HUDEP-2 (cell line): ENCODE data around the gene TJP1.

Experiments
- DNase-seq, 76 experiments: peaks; one replicate each; lab custom pipeline; 2025; ENCODE audit not compliant: unreplicated experiment in 76 of 76; lab: John Stamatoyannopoulos, UW

Gene TJP1

DNA sequence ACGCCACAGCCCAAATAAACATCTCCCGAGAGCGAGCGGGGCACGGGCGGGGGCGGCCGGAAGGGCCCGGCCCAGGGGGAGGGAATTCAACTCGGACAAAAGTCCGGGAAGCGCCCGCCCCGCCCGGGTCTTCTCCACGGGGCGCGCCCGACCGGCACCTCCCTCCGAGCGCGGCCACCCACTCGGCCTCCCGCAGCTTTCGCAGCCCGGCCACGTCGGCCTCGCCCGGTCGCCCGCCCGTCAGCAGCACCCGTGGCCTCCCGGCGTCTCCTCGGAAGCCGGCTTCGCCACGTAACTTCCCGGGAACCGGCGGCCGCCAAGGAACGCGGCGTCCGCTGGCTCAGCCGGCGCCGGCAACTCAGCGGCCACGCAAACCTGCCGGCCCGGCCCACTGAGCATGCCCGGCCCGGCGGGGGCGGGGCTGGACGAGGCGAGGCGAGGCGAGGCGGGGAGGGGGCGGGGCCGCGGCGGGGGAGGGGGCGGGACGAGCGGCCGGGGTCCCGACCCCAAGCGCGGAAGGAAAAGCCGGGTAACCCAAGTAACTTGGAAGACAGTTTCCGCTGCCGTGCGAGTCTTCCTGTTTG, at the start of gene TJP1:
Gene TJP1 (minus strand): TSS at position 369 of the 584 bp plus-strand sequence. CDS start 440 bp downstream, outside the sequence.
- DNase-seq, result peak in 60 of 76 experiments; percentile 2 to 73 (median 46)

GRCh38 chr15:29871401-29871800, 49.1 kb upstream of the TJP1 start:
- no peak for DNase-seq

DNA sequence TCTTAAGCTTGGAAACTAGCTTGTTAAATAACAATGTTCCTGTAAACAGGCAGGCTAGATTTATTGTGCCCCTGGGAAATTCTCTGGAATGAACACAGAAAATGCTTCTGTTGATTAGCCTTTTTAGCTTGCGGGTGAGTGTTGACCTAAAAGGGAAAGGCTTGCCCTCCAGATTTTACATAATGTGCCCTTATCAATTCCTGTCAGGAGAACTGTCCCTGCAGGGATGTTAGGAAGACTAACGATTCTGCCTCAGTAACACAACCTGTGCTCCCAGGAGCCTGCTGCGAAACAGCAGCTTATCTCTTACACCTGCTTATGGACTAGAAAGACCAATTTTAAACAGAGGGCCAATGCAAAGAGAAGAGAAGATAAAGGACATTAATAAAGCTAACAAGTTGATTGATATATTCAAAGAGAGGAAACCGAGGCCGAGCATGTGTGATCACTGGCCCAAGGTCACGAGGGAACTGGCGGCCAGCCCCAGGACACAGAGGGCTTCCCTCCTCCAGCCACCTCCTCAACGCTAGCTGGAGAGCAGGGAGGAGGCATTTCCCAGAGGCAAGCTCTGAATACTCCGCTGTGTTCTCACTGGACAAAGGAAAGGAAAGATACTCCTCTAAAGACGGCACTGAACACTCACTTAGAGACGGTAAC, 48.4 kb upstream of the TJP1 start:
- no peak for DNase-seq

DNA sequence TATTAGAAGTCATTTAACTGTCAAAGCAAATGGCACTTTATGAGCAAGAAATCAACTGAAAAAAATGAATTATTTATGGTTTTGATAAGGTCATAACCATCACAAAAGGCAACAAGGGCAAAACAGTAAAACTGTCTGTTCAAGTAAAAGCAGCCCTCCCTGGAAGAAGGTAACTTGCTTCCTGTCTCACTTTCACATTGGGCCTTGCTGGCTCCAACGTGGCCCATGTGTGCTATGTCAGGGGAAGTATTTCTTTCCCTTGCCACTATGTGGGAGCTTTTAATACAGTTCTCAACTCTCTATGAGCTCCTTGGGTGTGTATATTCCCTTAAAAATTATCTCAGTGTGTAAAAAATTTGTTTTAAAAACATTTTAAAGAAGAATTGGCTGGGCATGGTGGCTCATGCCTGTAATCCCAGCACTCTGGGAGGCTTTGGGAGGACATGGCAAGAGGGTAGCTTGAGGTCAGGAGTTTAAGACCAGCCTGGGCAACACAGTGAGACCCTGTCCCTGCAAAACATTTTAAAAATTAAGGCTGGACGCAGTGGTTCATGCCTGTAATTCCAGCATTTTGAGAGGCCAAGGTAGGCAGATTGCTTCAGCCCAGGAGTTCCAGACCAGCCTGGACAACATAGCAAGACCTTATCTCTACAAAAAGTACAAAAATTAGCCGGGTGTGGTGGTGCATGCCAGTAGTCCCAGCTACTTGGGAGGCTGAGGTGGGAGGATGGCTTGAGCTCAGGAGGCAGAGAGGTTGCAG, 45.2 kb upstream of the TJP1 start:
- DNase-seq, result no peak

- DNase-seq, result no peak
These were observed 44.1 kb upstream of the TJP1 start for GRCh38 chr15:29866337-29866736.

GRCh38 chr15:29864501-29864900, 42.2 kb upstream of the TJP1 start:
- peak in 8 of 76 experiments; percentile 2 to 44 (median 14) for DNase-seq

DNA sequence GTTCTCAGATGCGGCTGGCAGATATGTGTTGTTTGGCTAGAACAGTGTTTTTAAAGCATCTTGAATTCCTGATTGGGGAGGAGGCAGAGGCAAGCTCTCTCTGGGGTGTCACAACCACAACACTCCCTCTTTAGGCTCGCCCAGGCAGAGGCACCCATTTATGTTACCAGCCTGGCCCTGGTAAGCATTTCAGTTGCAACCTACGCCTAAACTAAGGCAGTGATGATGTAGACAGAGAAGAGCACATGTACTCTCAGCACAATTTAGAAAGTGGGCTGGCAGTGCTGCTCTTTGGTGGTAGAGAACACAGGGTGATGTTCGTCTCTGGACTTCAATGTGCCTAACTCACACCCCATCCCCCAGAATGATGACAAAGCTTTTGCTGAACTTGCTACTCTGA, 41.2 kb upstream of the TJP1 start:
- DNase-seq, result peak in 5 of 76 experiments; percentile 6 to 32 (median 19)

DNA sequence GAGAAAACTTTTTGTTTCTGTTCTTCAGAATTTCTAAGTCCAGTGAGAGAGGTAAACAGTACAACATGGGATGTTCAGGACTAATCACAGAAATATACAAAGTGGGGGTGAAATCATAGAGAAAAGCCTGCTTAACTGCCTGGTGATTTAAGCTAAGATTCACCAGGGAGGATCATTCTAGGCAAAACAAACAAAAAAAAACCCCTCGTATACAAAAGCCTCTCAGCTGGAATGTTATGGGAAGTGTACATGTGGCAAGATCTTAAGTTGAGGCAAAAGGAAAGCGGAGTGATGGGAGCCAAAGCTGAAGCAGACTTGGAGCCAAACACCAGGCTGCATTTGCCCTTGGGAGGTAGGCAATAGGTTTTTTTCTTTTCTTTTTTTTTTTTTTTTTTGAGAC, 40.0 kb upstream of the TJP1 start:
- no peak for DNase-seq

DNA sequence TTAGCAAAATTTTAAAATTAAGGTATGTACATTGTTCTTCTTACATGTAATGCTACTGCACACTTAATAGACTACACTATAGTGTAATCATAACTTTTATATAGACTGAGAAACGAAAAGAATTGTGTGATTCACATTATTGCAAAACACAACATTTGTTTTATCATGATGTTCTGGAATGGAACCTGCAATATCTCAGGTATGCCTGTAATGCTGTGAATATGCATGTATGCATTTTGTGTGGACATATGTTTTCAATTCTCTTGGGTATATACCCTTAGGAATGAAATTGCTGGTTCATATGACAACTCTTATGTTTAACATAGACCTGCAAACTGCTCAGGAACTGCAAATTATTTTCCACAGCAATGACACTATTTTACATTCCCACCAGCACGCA, 38.6 kb upstream of the TJP1 start:
- no peak for DNase-seq

GRCh38 chr15:29859973-29860715, 37.9 kb upstream of the TJP1 start:
- no peak for DNase-seq

DNA sequence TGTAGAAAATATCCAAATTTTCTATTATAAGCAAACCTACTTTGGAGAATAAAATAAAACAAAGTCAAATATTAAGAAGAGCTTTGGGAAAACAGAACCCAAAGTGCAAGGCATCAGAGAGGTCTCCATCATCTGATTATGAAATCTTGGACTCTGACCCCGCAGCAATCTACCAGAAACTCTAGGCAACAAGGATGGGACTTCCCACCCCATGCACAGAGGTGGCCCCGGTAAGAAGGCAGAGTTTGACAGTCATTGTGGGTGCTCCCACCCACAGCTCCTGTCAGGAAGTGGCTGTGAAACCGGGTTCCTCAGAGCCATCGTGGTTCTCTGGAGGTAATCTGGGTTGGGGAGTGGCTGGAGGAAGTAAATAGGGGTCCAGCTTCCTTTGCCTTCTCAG, 37.0 kb upstream of the TJP1 start:
- DNase-seq, result no peak

GRCh38 chr15:29857221-29857789, 35.0 kb upstream of the TJP1 start:
- no peak for DNase-seq

- DNase-seq, result no peak
These were observed 32.1 kb upstream of the TJP1 start for GRCh38 chr15:29854413-29854812.

DNA sequence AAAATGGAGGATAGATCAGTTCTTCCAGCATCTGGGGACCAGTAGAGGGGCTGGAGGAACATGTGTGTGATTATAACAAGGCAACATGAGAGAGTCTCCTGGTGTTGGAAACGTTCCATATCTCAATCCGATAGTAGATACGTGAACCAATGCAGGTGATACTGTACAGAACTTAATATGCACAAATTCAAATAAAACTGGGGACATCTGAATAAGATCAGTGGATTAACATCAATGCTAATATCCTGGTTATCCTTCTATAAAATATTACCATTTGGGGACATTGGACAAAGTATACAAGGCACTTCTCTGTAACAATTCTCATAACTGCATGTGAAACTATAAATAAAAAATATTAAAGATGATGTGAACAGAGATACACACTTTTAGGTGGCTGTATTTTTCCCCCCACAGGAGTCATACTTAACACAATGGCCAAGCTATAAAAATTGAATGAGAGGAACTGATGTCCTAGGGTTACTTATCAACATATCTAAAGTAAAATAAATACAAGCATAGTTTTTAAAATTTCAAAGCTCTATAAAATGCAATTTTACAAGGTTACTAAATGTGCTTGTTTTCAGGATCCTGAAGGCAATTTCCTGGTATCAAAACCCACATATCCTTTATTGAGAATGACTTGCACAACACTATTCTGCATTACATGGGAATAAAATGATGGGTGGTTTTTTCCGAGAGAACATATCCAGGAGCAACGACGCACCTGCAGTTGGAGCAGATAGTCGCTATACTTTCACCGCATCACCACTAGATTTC, 31.1 kb upstream of the TJP1 start:
- DNase-seq, result no peak

DNA sequence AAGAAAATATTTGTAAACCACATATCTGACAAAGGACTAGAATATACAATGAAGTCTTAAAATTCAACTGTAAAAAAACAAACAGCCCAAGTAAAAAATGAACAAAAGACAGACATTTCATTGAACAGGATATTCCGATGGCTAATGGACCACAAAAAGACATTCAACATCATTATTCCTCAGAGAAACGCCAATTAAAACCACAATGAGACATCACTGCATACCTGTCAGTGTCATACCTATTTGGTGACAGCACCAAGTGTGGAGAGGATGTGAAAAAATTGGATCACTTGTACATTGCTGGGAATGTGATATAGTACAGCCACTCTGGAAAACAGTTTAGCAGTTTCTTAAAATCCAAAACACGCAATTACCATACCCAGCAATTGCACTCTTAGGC, 29.9 kb upstream of the TJP1 start:
- DNase-seq, result no peak

- no peak for DNase-seq
These were observed 27.4 kb upstream of the TJP1 start for GRCh38 chr15:29849716-29850115.

DNA sequence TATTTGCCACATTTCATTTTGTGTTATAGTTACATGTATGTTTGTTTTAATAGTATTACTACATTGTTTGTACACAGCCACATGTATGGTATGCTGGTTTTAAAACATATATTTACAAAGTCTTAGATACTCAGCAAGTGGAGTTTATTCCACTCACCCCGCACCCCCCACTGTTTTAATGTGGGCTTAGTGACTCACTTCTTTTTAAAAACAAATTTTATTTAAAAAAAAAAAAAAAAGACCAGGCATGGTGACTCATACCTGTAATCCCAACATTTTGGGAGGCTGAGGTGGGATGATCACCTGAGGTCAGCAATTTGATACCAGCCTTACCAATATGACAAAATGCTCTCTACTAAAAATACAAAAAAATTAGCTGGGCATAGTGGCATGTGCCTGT, 26.9 kb upstream of the TJP1 start:
- no peak for DNase-seq

GRCh38 chr15:29844290-29844903, 22.1 kb upstream of the TJP1 start:
- DNase-seq, result no peak

DNA sequence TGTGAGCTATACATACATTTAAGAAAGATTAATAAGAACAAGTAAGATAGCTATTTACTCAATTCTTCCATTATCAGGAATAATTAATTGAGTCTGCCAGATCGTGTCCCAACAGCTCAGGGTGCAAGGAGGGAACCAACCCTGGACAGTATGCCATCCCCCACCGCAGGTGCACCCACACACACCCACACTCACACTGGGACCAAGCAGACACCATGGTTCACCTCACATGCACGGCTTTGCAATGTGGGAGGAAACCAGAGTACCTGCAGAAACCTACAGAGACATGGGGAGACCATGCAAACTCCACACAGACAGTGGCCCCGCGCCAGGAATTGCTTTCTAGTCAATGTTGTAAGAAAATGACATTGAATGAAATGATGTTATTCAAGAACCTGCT, 20.0 kb upstream of the TJP1 start:
- no peak for DNase-seq

DNA sequence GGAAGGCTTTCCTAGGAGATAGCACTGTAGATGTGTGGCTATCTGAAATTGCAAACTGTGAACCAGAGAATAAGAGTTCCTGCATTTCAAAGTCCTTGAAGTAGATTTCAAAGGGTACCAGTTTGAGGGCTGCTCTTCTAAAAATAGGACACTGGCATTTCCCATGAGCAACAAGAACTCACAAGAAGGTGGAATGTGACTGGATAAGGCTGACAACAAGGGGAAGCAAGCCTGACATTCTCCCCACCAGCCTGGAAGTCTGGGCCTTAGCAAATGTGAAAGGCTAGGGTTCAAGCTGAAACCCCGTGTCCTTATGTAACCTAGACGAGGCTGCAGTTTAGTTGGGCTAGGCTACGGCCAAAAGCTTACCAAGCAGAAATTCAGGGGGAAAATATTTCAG, 18.7 kb upstream of the TJP1 start:
- DNase-seq, result no peak
